PC-3 (cell line): Measurements from ENCODE around the gene PCSK5. TPM values are rescaled to one million over a fixed set of nuclear protein-coding genes. Genes with fewer than 3 reads are reported as not detected.

Experiments
- ATAC-seq: fragments of 200-7000 bp; cut with Tn5 transposase; 2 replicates; pipeline ENCODE4 v1.9.1; 2020; ENCODE audit warnings: mild to moderate bottlenecking, moderate library complexity
- BruUV-seq: library from RNA; stranded (reverse); fragments of 400-500 nt; replicated peaks from 2 replicates; lab custom pipeline; 2021; lab: Mats Ljungman, UMichigan
- CTCF ChIA-PET: fragments of 300-600 bp; sonication (Branson Sonifier 250); formaldehyde crosslinking; loops from one replicate; lab custom pipeline; 2022; ENCODE audit warnings: antibody characterized with exemption; lab: Charles Lee
- POLR2A ChIA-PET: fragments of 300-600 bp; sonication (Branson Sonifier 250); formaldehyde crosslinking; loops from one replicate; lab custom pipeline; 2022; ENCODE audit warnings: antibody characterized with exemption; ENCODE audit not compliant: unreplicated experiment; lab: Charles Lee
- DNase-seq: peaks from one replicate; pipeline ENCODE4 v3.0.0-alpha.2; 2015
- H2AFZ ChIP-seq: fragments of 300-600 bp; sonication (generic); 2 replicates; pipeline ENCODE4 v1.6.0; 2016; ENCODE audit warnings: antibody characterized with exemption, low read length
- H3F3A ChIP-seq: fragments of 300-600 bp; sonication (generic); one replicate; pipeline ENCODE4 v1.6.0; 2017; ENCODE audit warnings: antibody characterized with exemption, low read length, control low read depth, mild to moderate bottlenecking; ENCODE audit not compliant: unreplicated experiment
- H3K27ac ChIP-seq: fragments of 300-600 bp; sonication (generic); 2 replicates; pipeline ENCODE4 v1.5.1; 2016; ENCODE audit warnings: mild to moderate bottlenecking, low read length
- H3K27me3 ChIP-seq: fragments of 300-600 bp; sonication (generic); 2 replicates; pipeline ENCODE4 v1.6.1; 2016; ENCODE audit warnings: low read length, mixed read lengths
- H3K36me3 ChIP-seq: fragments of 300-600 bp; sonication (generic); 2 replicates; pipeline ENCODE4 v1.6.1; 2016; ENCODE audit warnings: low read depth, mixed run types, low read length, mixed read lengths
- H3K4me1 ChIP-seq: fragments of 300-600 bp; sonication (generic); 2 replicates; pipeline ENCODE4 v1.5.1; 2016; ENCODE audit warnings: low read length; ENCODE audit not compliant: insufficient read depth
- H3K4me2 ChIP-seq: fragments of 300-600 bp; sonication (generic); 2 replicates; pipeline ENCODE4 v1.6.0; 2016; ENCODE audit warnings: low read length
- H3K4me3 ChIP-seq: fragments of 300-600 bp; sonication (generic); 2 replicates; pipeline ENCODE4 v1.5.1; 2016; ENCODE audit warnings: mild to moderate bottlenecking, low read length, mixed read lengths
- H3K79me2 ChIP-seq: fragments of 300-600 bp; sonication (generic); 2 replicates; pipeline ENCODE4 v1.6.1; 2017; ENCODE audit warnings: low read length, mixed read lengths
- H3K9ac ChIP-seq: fragments of 300-600 bp; sonication (generic); 2 replicates; pipeline ENCODE4 v1.6.0; 2016; ENCODE audit warnings: mild to moderate bottlenecking, low read length
- H3K9me2 ChIP-seq: fragments of 300-600 bp; sonication (generic); replicated peaks from 2 replicates; pipeline ENCODE4 v1.6.1; 2016; ENCODE audit warnings: mixed run types, low read length, mixed read lengths
- H3K9me3 ChIP-seq: fragments of 300-600 bp; sonication (generic); 2 replicates; pipeline ENCODE4 v1.6.1; 2016; ENCODE audit warnings: low read length, mixed read lengths
- H4K20me1 ChIP-seq: fragments of 300-600 bp; sonication (generic); 2 replicates; pipeline ENCODE4 v1.6.1; 2016; ENCODE audit warnings: low read length, mixed read lengths
- CTCF ChIP-seq: fragments of 300-600 bp; sonication (generic); conservative IDR thresholded peaks from 2 replicates; pipeline ENCODE4 v1.5.1; 2017; ENCODE audit warnings: antibody characterized with exemption, low read depth, mild to moderate bottlenecking, low read length
- EZH2 ChIP-seq: fragments of 300-600 bp; sonication (generic); IDR thresholded peaks from one replicate; pipeline ENCODE4 v1.6.1; 2017; ENCODE audit warnings: antibody characterized with exemption, mild to moderate bottlenecking, low read length; ENCODE audit not compliant: unreplicated experiment
- EZH2phosphoT487 ChIP-seq: fragments of 300-600 bp; sonication (generic); IDR thresholded peaks from 2 replicates; pipeline ENCODE4 v1.6.1; 2018; ENCODE audit warnings: mild to moderate bottlenecking, antibody characterized with exemption, low read length, borderline replicate concordance
- intact Hi-C: fragments of 100-400 bp; cut with micrococcal nuclease; formaldehyde crosslinking; loops from 2 replicates; pipeline ENCODE4 v1.9.0; 2023
- total RNA-seq: library from RNA; depleted of rRNA; stranded (reverse); fragments of >200 nt; gene quantifications from 2 replicates; pipeline ENCODE4 v1.2.3, GENCODE V29; 2014

The PCSK5 gene
- total RNA-seq, 1 experiment from 2014 or later, result not detected

- H3K9me3 ChIP-seq, result no peaks in the 10 kb centered on the region
- no peaks in the 10 kb centered on the region for H3K79me2 ChIP-seq
- no peaks in the 10 kb centered on the region for H3K36me3 ChIP-seq
- no peak overlapping the region for H3K4me2 ChIP-seq
- BruUV-seq, result no TSS peak
- H3K9me2 ChIP-seq, result no peaks in the 10 kb centered on the region
- TF ChIP-seq EZH2phosphoT487 (no peak), EZH2 (no peak), CTCF (no peak)
- no peak overlapping the region for H2AFZ ChIP-seq
- CTCF ChIA-PET, result no interaction called here
- no peaks in the 10 kb centered on the region for H3F3A ChIP-seq
- POLR2A ChIA-PET, result no interaction called here
- no peaks in the 10 kb centered on the region for H3K4me1 ChIP-seq
- no peak overlapping the region for H3K4me3 ChIP-seq
- intact Hi-C loops, result no loop called here
- no peaks in the 10 kb centered on the region for H3K27me3 ChIP-seq
- H3K9ac ChIP-seq, result no peak overlapping the region
- no peaks in the 10 kb centered on the region for H4K20me1 ChIP-seq
- DNase-seq (no peak), ATAC-seq (no peak)
- no peak overlapping the region for H3K27ac ChIP-seq
These were observed 295.0 kb downstream of the PCSK5 start for GRCh38 chr9:76185432-76185831.

GRCh38 chr9:76188286-76188685 is 297.8 kb downstream of the PCSK5 start:
- Histone ChIP-seq H3K9me2 (no peaks in the 10 kb centered on the region), H3K27ac (no peak overlapping the region), H3K79me2 (no peaks in the 10 kb centered on the region), H4K20me1 (no peaks in the 10 kb centered on the region), H3K27me3 (no peaks in the 10 kb centered on the region), H3K4me2 (no peak overlapping the region), H3K4me1 (no peaks in the 10 kb centered on the region), H2AFZ (no peak overlapping the region), H3F3A (no peaks in the 10 kb centered on the region), H3K9me3 (no peaks in the 10 kb centered on the region), H3K36me3 (no peaks in the 10 kb centered on the region), H3K4me3 (no peak overlapping the region), H3K9ac (no peak overlapping the region)
- ATAC-seq (no peak), DNase-seq (no peak)
- ChIA-PET CTCF (no interaction called here), POLR2A (no interaction called here)
- intact Hi-C loops, result no loop called here
- TF ChIP-seq EZH2, result no peak
- TF ChIP-seq CTCF, result no peak
- no peak for TF ChIP-seq EZH2phosphoT487
- no TSS peak for BruUV-seq

- ChIA-PET CTCF (no interaction called here), POLR2A (no interaction called here)
- BruUV-seq, result no TSS peak
These were observed 298.4 kb downstream of the PCSK5 start for GRCh38 chr9:76188905-76189304.

More at GRCh38 chr9:76188905-76189304, 298.4 kb downstream of the PCSK5 start:
- Histone ChIP-seq H3K9ac (no peak overlapping the region), H2AFZ (no peak overlapping the region), H4K20me1 (no peaks in the 10 kb centered on the region), H3F3A (no peaks in the 10 kb centered on the region), H3K4me3 (no peak overlapping the region), H3K27me3 (no peaks in the 10 kb centered on the region), H3K27ac (no peak overlapping the region), H3K79me2 (no peaks in the 10 kb centered on the region), H3K4me1 (no peaks in the 10 kb centered on the region), H3K4me2 (no peak overlapping the region), H3K9me3 (no peaks in the 10 kb centered on the region), H3K36me3 (no peaks in the 10 kb centered on the region), H3K9me2 (no peaks in the 10 kb centered on the region)
- no peak for TF ChIP-seq CTCF
- TF ChIP-seq EZH2phosphoT487, result no peak
- no peak for TF ChIP-seq EZH2
- ATAC-seq (no peak), DNase-seq (no peak)
- intact Hi-C loops, result no loop called here
